ENCODE measurements around the gene CLEC2A. TPM values are rescaled to one million over a fixed set of nuclear protein-coding genes. Genes with fewer than 3 reads are reported as not detected.
"Not testable (repeated sequence)": the region's sequence is repeated elsewhere in the genome, so short reads cannot be mapped to it uniquely, and the experiment has no call there.

CLEC2A gene
- total and polyA plus RNA-seq, 9 of the 15 experiments (the other 6 are each of a cell fraction or from before 2014, with no cell fraction given) = not detected

DNA sequence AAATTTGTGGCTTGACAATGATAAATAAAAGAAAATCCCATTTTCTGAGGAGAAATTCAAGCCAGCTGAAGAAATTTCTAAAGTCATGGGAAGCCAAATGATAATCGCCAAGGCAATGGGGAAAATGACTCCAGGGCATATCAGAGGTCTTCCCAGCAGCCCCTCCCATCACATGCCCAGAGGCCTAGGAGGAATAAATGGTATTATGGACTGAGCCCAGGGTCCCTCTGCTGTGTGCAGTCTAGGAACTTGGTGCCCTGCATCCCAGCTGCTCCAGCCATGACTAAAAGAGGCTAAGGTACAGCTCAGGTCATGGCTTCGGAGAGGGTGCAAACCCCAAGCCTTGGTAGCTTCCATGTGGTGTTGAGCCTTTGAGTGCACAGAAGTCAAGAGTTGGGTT is 43.4 kb upstream of the CLEC2A start:
- ChIA-PET CTCF (ENCODE audit: low intra/inter-chr PET ratio) (no interaction called here), POLR2A (interaction anchor here (0.6 kb wide), 1 partner anchor 10 kb away, joined by 3 read pairs; no protein-coding TSS in a partner anchor)
- Histone ChIP-seq H3K4me3 (no peak overlapping the region), H3K9ac (ENCODE audit: insufficient read depth in 1 of 2, low read depth in 2 of 2, low read length in 2 of 2) (no peak overlapping the region), H3K4me2 (ENCODE audit: insufficient read depth, low read length) (no peak overlapping the region), H4K20me1 (replicated peaks; ENCODE audit: control insufficient read depth, insufficient read depth, low read length) (no peaks in the 10 kb centered on the region), H3K9me3 (replicated peaks; ENCODE audit: control insufficient read depth, insufficient read depth, low read depth, low read length) (no peaks in the 10 kb centered on the region), H3K4me1 (replicated peaks in 1 of 2; ENCODE audit: control insufficient read depth in 2 of 2, insufficient read depth in 2 of 2, low read length in 2 of 2) (no peaks in the 10 kb centered on the region), H3K27me3 (ENCODE audit: control insufficient read depth in 2 of 2, insufficient read depth in 2 of 2, low read length in 2 of 2) (no peaks in the 10 kb centered on the region), H3K79me2 (ENCODE audit: control insufficient read depth, insufficient read depth, low read length) (no peaks in the 10 kb centered on the region), H3K36me3 (ENCODE audit: control insufficient read depth, insufficient read depth, low read length) (no peaks in the 10 kb centered on the region), H2AFZ (ENCODE audit: low read depth, low read length) (no peak overlapping the region), H3K9me1 (ENCODE audit: control insufficient read depth, insufficient read depth, low read length) (no peaks in the 10 kb centered on the region), H3K27ac (ENCODE audit: extremely low read depth, low read depth, low read length) (no peak overlapping the region)
- in situ Hi-C loops (cut with MboI) (no loop called here), intact Hi-C loops (cut with micrococcal nuclease) (no loop called here)
- no peak for TF ChIP-seq ZNF175 (CRISPR knock-in tag; IDR thresholded peaks at IDR 0.05; ENCODE audit: low read depth)
- TF ChIP-seq CHD4 (IDR thresholded peaks at IDR 0.05; ENCODE audit: insufficient read depth, insufficient replicate concordance, low read depth, low read length, poor library complexity, severe bottlenecking) = no peak
- ATAC-seq = no peak
- FAIRE-seq = no peak
- BruUV-seq (replicated peaks) = no TSS peak
- WGBS (ENCODE audit: insufficient coverage, low coverage, missing lambda C conversion rate) = 0% methylated on average over 1 of the region's 2 CpGs
- no peak for DNase-seq (ENCODE audit: extremely low read depth in 1 of 4, low spot score in 3 of 4)

- POLR2A ChIA-PET; in situ Hi-C loops (cut with MboI): not testable (repeated sequence)
Measured at GRCh38 chr12:9974731-9975130, 42.6 kb upstream of the CLEC2A start.

More at GRCh38 chr12:9974731-9975130, 42.6 kb upstream of the CLEC2A start:
- H3K79me2 ChIP-seq (ENCODE audit: control insufficient read depth, insufficient read depth, low read length); DNase-seq (ENCODE audit: extremely low read depth in 1 of 4, low spot score in 3 of 4); H3K9me3 ChIP-seq (replicated peaks; ENCODE audit: control insufficient read depth, insufficient read depth, low read depth, low read length); intact Hi-C loops (cut with micrococcal nuclease); H3K4me1 ChIP-seq (replicated peaks in 1 of 2; ENCODE audit: control insufficient read depth in 2 of 2, insufficient read depth in 2 of 2, low read length in 2 of 2); CTCF ChIA-PET (ENCODE audit: low intra/inter-chr PET ratio); H3K27ac ChIP-seq (ENCODE audit: extremely low read depth, low read depth, low read length); FAIRE-seq; H3K27me3 ChIP-seq (ENCODE audit: control insufficient read depth in 2 of 2, insufficient read depth in 2 of 2, low read length in 2 of 2); H3K9ac ChIP-seq (ENCODE audit: insufficient read depth in 1 of 2, low read depth in 2 of 2, low read length in 2 of 2); BruUV-seq (replicated peaks); H3K36me3 ChIP-seq (ENCODE audit: control insufficient read depth, insufficient read depth, low read length); H3K4me2 ChIP-seq (ENCODE audit: insufficient read depth, low read length); H2AFZ ChIP-seq (ENCODE audit: low read depth, low read length); H3K9me1 ChIP-seq (ENCODE audit: control insufficient read depth, insufficient read depth, low read length); H4K20me1 ChIP-seq (replicated peaks; ENCODE audit: control insufficient read depth, insufficient read depth, low read length); H3K4me3 ChIP-seq; ATAC-seq: not testable (repeated sequence)
- 0% methylated on average over 2 of the region's 2 CpGs for WGBS (ENCODE audit: insufficient coverage, low coverage, missing lambda C conversion rate)
